ENCODE data around the gene PRAC1.

GRCh38 chr17:48756830-48757251 is 34.5 kb upstream of the PRAC1 start:
- TF ChIP-seq POLR2A (IDR thresholded peaks at IDR 0.05; ENCODE audit: extremely low read depth, insufficient read length) (no peak), CTCF (IDR thresholded peaks at IDR 0.05; ENCODE audit: low read depth, low read length) (no peak), MAX (IDR thresholded peaks at IDR 0.05; ENCODE audit: low read depth, low read length) (no peak), MYC (IDR thresholded peaks at IDR 0.05; ENCODE audit: low read depth, low read length) (no peak)

All from NB4 (cell line).